ENCODE data around the gene RBM15.

The RBM15 gene

GRCh38 chr1:110292031-110292741 is 47.0 kb upstream of the RBM15 start:
- POLR2A ChIA-PET: interaction anchor here (0.5 kb wide), 1 partner anchor 64 kb away, joined by 3 read pairs; no protein-coding TSS in a partner anchor
- Histone ChIP-seq H3K4me1 (ENCODE audit: control insufficient read depth, insufficient read depth, low read length) (peaks cover 17% of the 10 kb centered on the region), H3K27ac (ENCODE audit: extremely low read depth, low read depth, low read length) (no peak overlapping the region), H3K4me3 (ENCODE audit: low read depth, low read length) (no peak overlapping the region), H3K36me3 (ENCODE audit: control insufficient read depth in 2 of 2, insufficient read depth in 1 of 2, low read length in 2 of 2) (no peaks in the 10 kb centered on the region), H3K9me3 (ENCODE audit: control insufficient read depth, insufficient read depth, low read depth, low read length) (no peaks in the 10 kb centered on the region)
- CTCF ChIA-PET: interaction anchor here (0.6 to 4.6 kb wide), 11 partner anchors 16 to 324 kb away, joined by 3 to 24 read pairs (median 5); no protein-coding TSS in a partner anchor
- TF ChIP-seq ELK4 (IDR thresholded peaks at IDR 0.05; ENCODE audit: borderline replicate concordance, low read depth, low read length) (no peak), KLF16 (tag by site-specific recombination; IDR thresholded peaks at IDR 0.05) (no peak), TRIM28 (IDR thresholded peaks at IDR 0.05; ENCODE audit: borderline replicate concordance, low read length) (peak; percentile 61; the same call in 1 of the 2 replicates), ZBTB8A (tag by site-specific recombination; IDR thresholded peaks at IDR 0.05) (no peak), ZNF10 (tag by site-specific recombination; IDR thresholded peaks at IDR 0.05) (peak; percentile 28; the same call in 1 of the 2 replicates), ZNF660 (tag by site-specific recombination; IDR thresholded peaks at IDR 0.05) (0 out of 2 replicates have a peak, but pooled peaks have one; percentile 41), ZNF19 (tag by site-specific recombination; IDR thresholded peaks at IDR 0.05; ENCODE audit: low read depth) (no peak), PATZ1 (tag by site-specific recombination; IDR thresholded peaks at IDR 0.05) (peak; percentile 44; the same call in 1 of the 2 replicates), GLIS1 (tag by site-specific recombination; IDR thresholded peaks at IDR 0.05) (0 out of 2 replicates have a peak, but pooled peaks have one; percentile 5), ZBTB17 (tag by site-specific recombination; IDR thresholded peaks at IDR 0.05) (peak; percentile 81), ZXDB (tag by site-specific recombination; IDR thresholded peaks at IDR 0.05) (peak; percentile 36; the same call in 1 of the 2 replicates), ZNF664 (tag by site-specific recombination; IDR thresholded peaks at IDR 0.05) (peak; percentile 51; the same call in 1 of the 2 replicates), GLI4 (tag by site-specific recombination; IDR thresholded peaks at IDR 0.05) (no peak), ZNF549 (tag by site-specific recombination; IDR thresholded peaks at IDR 0.05) (no peak), PBX3 (CRISPR knock-in tag; IDR thresholded peaks at IDR 0.05) (no peak), ZEB2 (tag by site-specific recombination; IDR thresholded peaks at IDR 0.05) (peak; percentile 69; the same call in 1 of the 2 replicates), YY2 (tag by site-specific recombination; IDR thresholded peaks at IDR 0.05) (no peak), ZNF501 (tag by site-specific recombination; IDR thresholded peaks at IDR 0.05) (no peak), GFI1B (tag by site-specific recombination; IDR thresholded peaks at IDR 0.05) (0 out of 2 replicates have a peak, but pooled peaks have one; percentile 49)
- TF ChIP-seq, protein P1, sequence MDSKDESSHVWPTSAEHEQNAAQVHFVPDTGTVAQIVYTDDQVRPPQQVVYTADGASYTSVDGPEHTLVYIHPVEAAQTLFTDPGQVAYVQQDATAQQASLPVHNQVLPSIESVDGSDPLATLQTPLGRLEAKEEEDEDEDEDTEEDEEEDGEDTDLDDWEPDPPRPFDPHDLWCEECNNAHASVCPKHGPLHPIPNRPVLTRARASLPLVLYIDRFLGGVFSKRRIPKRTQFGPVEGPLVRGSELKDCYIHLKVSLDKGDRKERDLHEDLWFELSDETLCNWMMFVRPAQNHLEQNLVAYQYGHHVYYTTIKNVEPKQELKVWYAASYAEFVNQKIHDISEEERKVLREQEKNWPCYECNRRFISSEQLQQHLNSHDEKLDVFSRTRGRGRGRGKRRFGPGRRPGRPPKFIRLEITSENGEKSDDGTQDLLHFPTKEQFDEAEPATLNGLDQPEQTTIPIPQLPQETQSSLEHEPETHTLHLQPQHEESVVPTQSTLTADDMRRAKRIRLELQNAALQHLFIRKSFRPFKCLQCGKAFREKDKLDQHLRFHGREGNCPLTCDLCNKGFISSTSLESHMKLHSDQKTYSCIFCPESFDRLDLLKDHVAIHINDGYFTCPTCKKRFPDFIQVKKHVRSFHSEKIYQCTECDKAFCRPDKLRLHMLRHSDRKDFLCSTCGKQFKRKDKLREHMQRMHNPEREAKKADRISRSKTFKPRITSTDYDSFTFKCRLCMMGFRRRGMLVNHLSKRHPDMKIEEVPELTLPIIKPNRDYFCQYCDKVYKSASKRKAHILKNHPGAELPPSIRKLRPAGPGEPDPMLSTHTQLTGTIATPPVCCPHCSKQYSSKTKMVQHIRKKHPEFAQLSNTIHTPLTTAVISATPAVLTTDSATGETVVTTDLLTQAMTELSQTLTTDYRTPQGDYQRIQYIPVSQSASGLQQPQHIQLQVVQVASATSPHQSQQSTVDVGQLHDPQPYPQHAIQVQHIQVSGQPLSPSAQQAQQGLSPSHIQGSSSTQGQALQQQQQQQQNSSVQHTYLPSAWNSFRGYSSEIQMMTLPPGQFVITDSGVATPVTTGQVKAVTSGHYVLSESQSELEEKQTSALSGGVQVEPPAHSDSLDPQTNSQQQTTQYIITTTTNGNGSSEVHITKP (tag by site-specific recombination; IDR thresholded peaks at IDR 0.05): no peak
- TF ChIP-seq, protein P2, sequence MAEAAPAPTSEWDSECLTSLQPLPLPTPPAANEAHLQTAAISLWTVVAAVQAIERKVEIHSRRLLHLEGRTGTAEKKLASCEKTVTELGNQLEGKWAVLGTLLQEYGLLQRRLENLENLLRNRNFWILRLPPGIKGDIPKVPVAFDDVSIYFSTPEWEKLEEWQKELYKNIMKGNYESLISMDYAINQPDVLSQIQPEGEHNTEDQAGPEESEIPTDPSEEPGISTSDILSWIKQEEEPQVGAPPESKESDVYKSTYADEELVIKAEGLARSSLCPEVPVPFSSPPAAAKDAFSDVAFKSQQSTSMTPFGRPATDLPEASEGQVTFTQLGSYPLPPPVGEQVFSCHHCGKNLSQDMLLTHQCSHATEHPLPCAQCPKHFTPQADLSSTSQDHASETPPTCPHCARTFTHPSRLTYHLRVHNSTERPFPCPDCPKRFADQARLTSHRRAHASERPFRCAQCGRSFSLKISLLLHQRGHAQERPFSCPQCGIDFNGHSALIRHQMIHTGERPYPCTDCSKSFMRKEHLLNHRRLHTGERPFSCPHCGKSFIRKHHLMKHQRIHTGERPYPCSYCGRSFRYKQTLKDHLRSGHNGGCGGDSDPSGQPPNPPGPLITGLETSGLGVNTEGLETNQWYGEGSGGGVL (tag by site-specific recombination; IDR thresholded peaks at IDR 0.05): no peak; the same call in 1 of the 2 replicates
- TF ChIP-seq, protein P3, sequence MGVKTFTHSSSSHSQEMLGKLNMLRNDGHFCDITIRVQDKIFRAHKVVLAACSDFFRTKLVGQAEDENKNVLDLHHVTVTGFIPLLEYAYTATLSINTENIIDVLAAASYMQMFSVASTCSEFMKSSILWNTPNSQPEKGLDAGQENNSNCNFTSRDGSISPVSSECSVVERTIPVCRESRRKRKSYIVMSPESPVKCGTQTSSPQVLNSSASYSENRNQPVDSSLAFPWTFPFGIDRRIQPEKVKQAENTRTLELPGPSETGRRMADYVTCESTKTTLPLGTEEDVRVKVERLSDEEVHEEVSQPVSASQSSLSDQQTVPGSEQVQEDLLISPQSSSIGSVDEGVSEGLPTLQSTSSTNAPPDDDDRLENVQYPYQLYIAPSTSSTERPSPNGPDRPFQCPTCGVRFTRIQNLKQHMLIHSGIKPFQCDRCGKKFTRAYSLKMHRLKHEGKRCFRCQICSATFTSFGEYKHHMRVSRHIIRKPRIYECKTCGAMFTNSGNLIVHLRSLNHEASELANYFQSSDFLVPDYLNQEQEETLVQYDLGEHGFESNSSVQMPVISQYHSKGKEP (tag by site-specific recombination; IDR thresholded peaks at IDR 0.05): no peak

Data from HEK293 (cell line).